C4-2B (cell line): ENCODE measurements around the gene TANGO6.

ENCODE experiments used
- ZFX ChIP-seq: fragments of 450-650 bp; IDR thresholded peaks from 2 replicates; pipeline ENCODE4 v1.6.1; 2017
- TF ChIP-seq, protein P1 (sequence below): fragments of 450-650 bp; conservative IDR thresholded peaks from 2 replicates; pipeline ENCODE4 v1.5.1; 2017; ENCODE audit warnings: mild to moderate bottlenecking

DNA sequence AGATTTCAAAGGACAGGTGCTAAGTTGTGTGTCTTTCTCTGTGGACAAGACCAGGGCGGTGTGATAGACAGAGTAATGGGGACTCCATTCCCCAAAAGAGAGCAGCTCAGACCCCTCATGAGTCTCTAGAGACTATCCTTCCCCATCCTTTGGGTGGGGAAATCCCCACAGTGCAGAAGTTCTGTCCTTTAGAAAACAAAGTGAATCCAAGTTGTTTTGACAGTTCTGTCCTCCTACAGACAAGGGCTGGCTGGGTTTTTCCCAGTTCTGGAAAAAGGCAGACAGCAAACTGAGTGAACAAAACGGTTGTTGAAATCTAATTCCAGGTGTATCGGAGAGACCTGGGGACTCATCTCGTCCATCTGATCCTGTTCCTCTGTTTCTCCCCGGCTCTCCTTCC, 251.2 kb downstream of the TANGO6 start:
- TF ChIP-seq, protein P1, sequence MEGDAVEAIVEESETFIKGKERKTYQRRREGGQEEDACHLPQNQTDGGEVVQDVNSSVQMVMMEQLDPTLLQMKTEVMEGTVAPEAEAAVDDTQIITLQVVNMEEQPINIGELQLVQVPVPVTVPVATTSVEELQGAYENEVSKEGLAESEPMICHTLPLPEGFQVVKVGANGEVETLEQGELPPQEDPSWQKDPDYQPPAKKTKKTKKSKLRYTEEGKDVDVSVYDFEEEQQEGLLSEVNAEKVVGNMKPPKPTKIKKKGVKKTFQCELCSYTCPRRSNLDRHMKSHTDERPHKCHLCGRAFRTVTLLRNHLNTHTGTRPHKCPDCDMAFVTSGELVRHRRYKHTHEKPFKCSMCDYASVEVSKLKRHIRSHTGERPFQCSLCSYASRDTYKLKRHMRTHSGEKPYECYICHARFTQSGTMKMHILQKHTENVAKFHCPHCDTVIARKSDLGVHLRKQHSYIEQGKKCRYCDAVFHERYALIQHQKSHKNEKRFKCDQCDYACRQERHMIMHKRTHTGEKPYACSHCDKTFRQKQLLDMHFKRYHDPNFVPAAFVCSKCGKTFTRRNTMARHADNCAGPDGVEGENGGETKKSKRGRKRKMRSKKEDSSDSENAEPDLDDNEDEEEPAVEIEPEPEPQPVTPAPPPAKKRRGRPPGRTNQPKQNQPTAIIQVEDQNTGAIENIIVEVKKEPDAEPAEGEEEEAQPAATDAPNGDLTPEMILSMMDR = no peak
- no peak for TF ChIP-seq ZFX
